HG02642 (cell line): Measurements from ENCODE around the gene SHMT2.

Experiments used
- ATAC-seq: cut with Tn5 transposase; IDR thresholded peaks from one replicate; pipeline ENCODE4 v1.9.1; 2021; ENCODE audit warnings: mild to moderate bottlenecking; ENCODE audit not compliant: unreplicated experiment, poor library complexity

Gene SHMT2

GRCh38 chr12:57213058-57213715 is 16.3 kb upstream of the SHMT2 start:
- ATAC-seq = peak; percentile 42

GRCh38 chr12:57213763-57214397 is 15.6 kb upstream of the SHMT2 start:
- no peak for ATAC-seq

GRCh38 chr12:57214398-57214781 is 15.1 kb upstream of the SHMT2 start:
- no peak for ATAC-seq

GRCh38 chr12:57215065-57215464 is 14.4 kb upstream of the SHMT2 start:
- no peak for ATAC-seq

GRCh38 chr12:57215668-57216013 is 13.9 kb upstream of the SHMT2 start:
- ATAC-seq = no peak

- no peak for ATAC-seq
Measured at GRCh38 chr12:57216014-57216911, 13.2 kb upstream of the SHMT2 start, which contains the start of gene NXPH4. Gene NXPH4 (plus strand): TSS chr12:57216794. CDS start chr12:57216970, 176 bp downstream.

- no peak for ATAC-seq
Measured at GRCh38 chr12:57216921-57217879, 12.3 kb upstream of the SHMT2 start.

GRCh38 chr12:57218030-57218853 is 11.3 kb upstream of the SHMT2 start:
- no peak for ATAC-seq

- no peak for ATAC-seq
Measured at GRCh38 chr12:57219205-57219992, 10.1 kb upstream of the SHMT2 start.

GRCh38 chr12:57219993-57220754 is 9.3 kb upstream of the SHMT2 start:
- ATAC-seq = no peak

- ATAC-seq = no peak
Measured at GRCh38 chr12:57220770-57221168, 8.7 kb upstream of the SHMT2 start.

GRCh38 chr12:57221169-57221917 is 8.2 kb upstream of the SHMT2 start:
- no peak for ATAC-seq

- ATAC-seq = no peak
Measured at GRCh38 chr12:57222286-57223190, 7.0 kb upstream of the SHMT2 start.

- no peak for ATAC-seq
Measured at GRCh38 chr12:57223191-57224165, 6.0 kb upstream of the SHMT2 start.
